ENCODE results near the gene KIF3A. TPM values are rescaled to one million over a fixed set of nuclear protein-coding genes. Genes with fewer than 3 reads are reported as not detected.

Gene KIF3A
- total RNA-seq, 4 donors from 2014 or later, result 2.2 to 7.6 (median 4.6) TPM

DNA sequence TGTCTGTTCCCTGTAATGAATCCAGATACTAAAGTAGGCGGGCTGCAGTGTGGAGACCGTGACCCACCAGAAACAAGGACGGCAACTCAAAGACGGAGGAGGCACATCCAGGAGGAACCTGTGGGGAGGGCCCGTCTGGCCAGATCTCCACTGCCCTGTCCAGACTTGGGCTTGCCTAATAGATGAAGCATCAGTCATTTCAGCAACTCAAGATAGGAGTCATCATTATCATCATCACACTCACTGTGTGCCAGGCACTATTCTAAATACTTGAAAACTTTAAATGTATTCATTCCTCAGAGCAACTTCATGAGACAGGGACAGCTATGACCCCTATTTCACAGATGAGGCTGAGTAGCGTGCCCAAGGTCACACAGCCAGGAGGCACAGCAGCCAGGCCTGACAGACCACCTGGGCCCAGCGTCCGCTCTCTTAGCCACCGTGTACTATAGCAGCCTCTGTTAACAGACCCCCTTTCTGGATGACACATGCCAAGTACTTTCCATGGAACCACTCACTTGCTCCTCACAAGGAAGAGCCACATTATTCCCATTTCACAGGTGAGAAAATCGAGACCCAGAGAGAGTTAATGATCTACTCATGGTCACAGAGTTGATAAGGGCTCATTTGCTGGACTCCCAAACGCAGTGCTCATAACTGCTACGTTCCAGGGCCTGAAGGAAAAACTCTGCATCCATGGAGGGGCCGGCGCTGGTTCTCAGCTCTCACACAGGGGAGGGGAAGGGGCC lies 68.5 kb downstream of the KIF3A start:
- WGBS, 2 donors, result 79 to 100% methylated on average over 5 to 10 of the region's 14 CpGs
- Histone ChIP-seq H3K27ac (no peak overlapping the region), H3K9me3 (no peaks in the 10 kb centered on the region), H3K4me1 (peaks cover 0 to under 1% (median 0%) of the 10 kb centered on the region in 3 donors), H3K27me3 (peaks cover 0 to 6% (median 0%) of the 10 kb centered on the region in 4 donors), H3K36me3 (no peaks in the 10 kb centered on the region), H3K4me3 (no peak overlapping the region)
- no peak for TF ChIP-seq POLR2A (IDR thresholded peaks at IDR 0.05)
- TF ChIP-seq, protein P1, sequence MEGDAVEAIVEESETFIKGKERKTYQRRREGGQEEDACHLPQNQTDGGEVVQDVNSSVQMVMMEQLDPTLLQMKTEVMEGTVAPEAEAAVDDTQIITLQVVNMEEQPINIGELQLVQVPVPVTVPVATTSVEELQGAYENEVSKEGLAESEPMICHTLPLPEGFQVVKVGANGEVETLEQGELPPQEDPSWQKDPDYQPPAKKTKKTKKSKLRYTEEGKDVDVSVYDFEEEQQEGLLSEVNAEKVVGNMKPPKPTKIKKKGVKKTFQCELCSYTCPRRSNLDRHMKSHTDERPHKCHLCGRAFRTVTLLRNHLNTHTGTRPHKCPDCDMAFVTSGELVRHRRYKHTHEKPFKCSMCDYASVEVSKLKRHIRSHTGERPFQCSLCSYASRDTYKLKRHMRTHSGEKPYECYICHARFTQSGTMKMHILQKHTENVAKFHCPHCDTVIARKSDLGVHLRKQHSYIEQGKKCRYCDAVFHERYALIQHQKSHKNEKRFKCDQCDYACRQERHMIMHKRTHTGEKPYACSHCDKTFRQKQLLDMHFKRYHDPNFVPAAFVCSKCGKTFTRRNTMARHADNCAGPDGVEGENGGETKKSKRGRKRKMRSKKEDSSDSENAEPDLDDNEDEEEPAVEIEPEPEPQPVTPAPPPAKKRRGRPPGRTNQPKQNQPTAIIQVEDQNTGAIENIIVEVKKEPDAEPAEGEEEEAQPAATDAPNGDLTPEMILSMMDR (IDR thresholded peaks at IDR 0.05), result no peak
- intact Hi-C loops (cut with DNase I), result no loop called here
- no peak for DNase-seq

- TF ChIP-seq POLR2A (IDR thresholded peaks at IDR 0.05), result no peak
- TF ChIP-seq, protein P1 (IDR thresholded peaks at IDR 0.05), result no peak
- H3K27me3 ChIP-seq, result peaks cover 0 to 6% (median 0%) of the 10 kb centered on the region in 4 donors
- no peaks in the 10 kb centered on the region for H3K4me1 ChIP-seq
- H3K27ac ChIP-seq, result no peak overlapping the region
- 76 to 79% methylated on average over 19 to 21 of the region's 22 CpGs for WGBS, 2 donors
- intact Hi-C loops (cut with DNase I), result no loop called here
- DNase-seq, result no peak
- H3K36me3 ChIP-seq, result no peaks in the 10 kb centered on the region
- no peaks in the 10 kb centered on the region for H3K9me3 ChIP-seq
- H3K4me3 ChIP-seq, result no peak overlapping the region
These were observed 69.3 kb downstream of the KIF3A start for GRCh38 chr5:132667761-132668705.

GRCh38 chr5:132667309-132667708 lies 70.0 kb downstream of the KIF3A start:
- TF ChIP-seq, protein P1 (IDR thresholded peaks at IDR 0.05), result no peak
- TF ChIP-seq POLR2A (IDR thresholded peaks at IDR 0.05), result no peak
- 78 to 86% methylated on average over 8 of the region's 10 CpGs for WGBS, 2 donors
- intact Hi-C loops (cut with DNase I), result no loop called here

GRCh38 chr5:132666310-132667123 lies 70.8 kb downstream of the KIF3A start:
- DNase-seq, result no peak
- Histone ChIP-seq H3K27me3 (peaks cover 0 to 6% (median 0%) of the 10 kb centered on the region in 4 donors), H3K9me3 (no peaks in the 10 kb centered on the region), H3K4me3 (no peak overlapping the region), H3K36me3 (no peaks in the 10 kb centered on the region), H3K27ac (no peak overlapping the region), H3K4me1 (no peaks in the 10 kb centered on the region)
- TF ChIP-seq, protein P1 (IDR thresholded peaks at IDR 0.05), result no peak
- TF ChIP-seq POLR2A (IDR thresholded peaks at IDR 0.05), result no peak
- intact Hi-C loops (cut with DNase I), result no loop called here
- 87% methylated on average over 11 to 14 of the region's 16 CpGs for WGBS, 2 donors

More at GRCh38 chr5:132667309-132667708, 70.0 kb downstream of the KIF3A start:
- Histone ChIP-seq H3K36me3 (no peaks in the 10 kb centered on the region), H3K27ac (no peak overlapping the region), H3K4me3 (no peak overlapping the region), H3K27me3 (peaks cover 0 to 6% (median 0%) of the 10 kb centered on the region in 4 donors), H3K9me3 (no peaks in the 10 kb centered on the region), H3K4me1 (no peaks in the 10 kb centered on the region)
- DNase-seq, result no peak

Measured in esophagus squamous epithelium (tissue), 5 donors.